ENCODE results near the gene ESX1. TPM values are rescaled to one million over a fixed set of nuclear protein-coding genes. Genes with fewer than 3 reads are reported as not detected.

The ESX1 gene
- total RNA-seq = not detected

GRCh38 chrX:104254442-104255115 is at the start of gene ESX1:
TSS of gene ESX1 (minus strand) at chrX:104254933. CDS start at chrX:104254849, 84 bp downstream.
- intact Hi-C loops (cut with DNase I) = no loop called here
- no peak for DNase-seq

GRCh38 chrX:104295636-104296035 is 40.9 kb upstream of the ESX1 start:
- intact Hi-C loops (cut with DNase I) = no loop called here

More at GRCh38 chrX:104254442-104255115, at the start of gene ESX1:
- Histone ChIP-seq H3K9ac (ENCODE audit: low read depth in 2 of 2, low read length in 2 of 2) (no peak within 1 kb of the TSS), H3K4me1 (no peaks in the 10 kb centered on the region), H3K27ac (no peak within 1 kb of the TSS), H3K36me3 (no peaks in the 10 kb centered on the region), H3K27me3 (peaks cover 20% of the 10 kb centered on the region), H3K4me3 (no peak within 1 kb of the TSS), H3K9me3 (no peaks in the 10 kb centered on the region)
- TF ChIP-seq, protein P1, sequence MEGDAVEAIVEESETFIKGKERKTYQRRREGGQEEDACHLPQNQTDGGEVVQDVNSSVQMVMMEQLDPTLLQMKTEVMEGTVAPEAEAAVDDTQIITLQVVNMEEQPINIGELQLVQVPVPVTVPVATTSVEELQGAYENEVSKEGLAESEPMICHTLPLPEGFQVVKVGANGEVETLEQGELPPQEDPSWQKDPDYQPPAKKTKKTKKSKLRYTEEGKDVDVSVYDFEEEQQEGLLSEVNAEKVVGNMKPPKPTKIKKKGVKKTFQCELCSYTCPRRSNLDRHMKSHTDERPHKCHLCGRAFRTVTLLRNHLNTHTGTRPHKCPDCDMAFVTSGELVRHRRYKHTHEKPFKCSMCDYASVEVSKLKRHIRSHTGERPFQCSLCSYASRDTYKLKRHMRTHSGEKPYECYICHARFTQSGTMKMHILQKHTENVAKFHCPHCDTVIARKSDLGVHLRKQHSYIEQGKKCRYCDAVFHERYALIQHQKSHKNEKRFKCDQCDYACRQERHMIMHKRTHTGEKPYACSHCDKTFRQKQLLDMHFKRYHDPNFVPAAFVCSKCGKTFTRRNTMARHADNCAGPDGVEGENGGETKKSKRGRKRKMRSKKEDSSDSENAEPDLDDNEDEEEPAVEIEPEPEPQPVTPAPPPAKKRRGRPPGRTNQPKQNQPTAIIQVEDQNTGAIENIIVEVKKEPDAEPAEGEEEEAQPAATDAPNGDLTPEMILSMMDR (IDR thresholded peaks at IDR 0.05) = no peak

DNA sequence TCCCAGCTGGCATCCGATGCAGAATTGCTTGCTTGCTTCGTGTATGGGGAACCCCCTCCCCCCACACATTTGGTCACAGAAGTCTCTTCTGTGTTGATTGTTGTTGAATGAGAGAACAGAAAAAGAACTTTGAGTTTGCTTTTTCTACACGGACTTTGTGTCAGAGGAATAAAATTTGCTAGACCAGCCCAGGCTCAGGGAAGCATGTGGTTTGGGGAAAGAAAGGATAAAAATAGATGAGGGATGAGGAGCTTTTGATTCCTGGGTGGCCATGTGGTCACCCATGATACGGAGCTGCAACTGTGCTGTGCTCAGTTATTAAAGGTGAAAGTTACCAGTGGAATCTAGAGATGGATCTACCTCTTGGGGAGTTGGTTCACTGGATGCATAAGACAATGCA is 34.2 kb upstream of the ESX1 start:
- Histone ChIP-seq H3K36me3 (no peaks in the 10 kb centered on the region), H3K27ac (no peak overlapping the region), H3K4me1 (no peaks in the 10 kb centered on the region), H3K27me3 (peaks cover 4% of the 10 kb centered on the region), H3K9ac (ENCODE audit: low read depth in 2 of 2, low read length in 2 of 2) (no peak overlapping the region), H3K9me3 (no peaks in the 10 kb centered on the region), H3K4me3 (no peak overlapping the region)
- TF ChIP-seq, protein P1 (IDR thresholded peaks at IDR 0.05) = no peak
- intact Hi-C loops (cut with DNase I) = no loop called here
- no peak for DNase-seq

More at GRCh38 chrX:104295636-104296035, 40.9 kb upstream of the ESX1 start:
- H3K27ac ChIP-seq = no peak overlapping the region
- H3K4me3 ChIP-seq = no peak overlapping the region
- H3K4me1 ChIP-seq = no peaks in the 10 kb centered on the region
- H3K27me3 ChIP-seq = no peaks in the 10 kb centered on the region
- no peaks in the 10 kb centered on the region for H3K9me3 ChIP-seq
- H3K36me3 ChIP-seq = no peaks in the 10 kb centered on the region
- H3K9ac ChIP-seq (ENCODE audit: low read depth in 2 of 2, low read length in 2 of 2) = no peak overlapping the region
- TF ChIP-seq, protein P1 (IDR thresholded peaks at IDR 0.05) = no peak
- DNase-seq = no peak

GRCh38 chrX:104288269-104288668 is 33.5 kb upstream of the ESX1 start:
- Histone ChIP-seq H3K27ac (no peak overlapping the region), H3K36me3 (no peaks in the 10 kb centered on the region), H3K4me3 (no peak overlapping the region), H3K9ac (ENCODE audit: low read depth in 2 of 2, low read length in 2 of 2) (no peak overlapping the region), H3K9me3 (no peaks in the 10 kb centered on the region), H3K27me3 (peaks cover 4% of the 10 kb centered on the region), H3K4me1 (no peaks in the 10 kb centered on the region)
- TF ChIP-seq, protein P1 (IDR thresholded peaks at IDR 0.05) = no peak
- DNase-seq = no peak
- intact Hi-C loops (cut with DNase I) = no loop called here

DNA sequence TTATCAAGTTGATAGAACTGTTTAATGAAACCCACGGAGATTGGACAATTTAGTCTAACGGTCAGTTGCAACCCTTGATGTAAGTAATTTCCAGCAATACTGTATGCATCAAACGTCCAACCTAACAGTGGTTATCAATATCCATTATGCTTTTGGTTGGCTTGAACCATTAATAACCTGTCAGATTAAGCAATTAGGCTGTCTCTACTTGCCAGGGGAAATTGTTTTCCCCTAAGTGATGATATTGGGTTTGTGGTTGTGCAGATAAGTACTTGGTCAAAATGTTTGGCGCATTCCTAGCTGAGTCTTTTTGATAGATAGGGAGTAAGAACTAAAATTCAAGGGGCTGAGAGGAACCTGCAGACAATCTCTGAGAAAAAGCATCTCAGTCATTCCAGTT is 30.5 kb upstream of the ESX1 start:
- intact Hi-C loops (cut with DNase I) = no loop called here
- H3K27ac ChIP-seq = no peak overlapping the region
- H3K9ac ChIP-seq (ENCODE audit: low read depth in 2 of 2, low read length in 2 of 2) = no peak overlapping the region
- no peak for DNase-seq
- no peaks in the 10 kb centered on the region for H3K4me1 ChIP-seq
- H3K4me3 ChIP-seq = no peak overlapping the region
- H3K9me3 ChIP-seq = no peaks in the 10 kb centered on the region
- TF ChIP-seq, protein P1 (IDR thresholded peaks at IDR 0.05) = no peak
- no peaks in the 10 kb centered on the region for H3K36me3 ChIP-seq
- H3K27me3 ChIP-seq = peaks cover 4% of the 10 kb centered on the region
